HG03097 (cell line): ENCODE results near the gene TIMM17B.

Experiments
- ATAC-seq: cut with Tn5 transposase; IDR thresholded peaks from one replicate; pipeline ENCODE4 v1.9.1; 2021; ENCODE audit not compliant: unreplicated experiment, low FRiP score

TIMM17B gene

GRCh38 chrX:48897625-48898306, at the start of gene TIMM17B, which contains the start of gene PQBP1:
Gene TIMM17B, minus strand, starts transcription at chrX:48897768. Its CDS starts 19 bp downstream, at chrX:48897749.
Gene PQBP1, plus strand, starts transcription at chrX:48897930. Its CDS starts 580 bp downstream, at chrX:48898510.
- ATAC-seq: peak; percentile 79

- ATAC-seq: no peak
Observed at GRCh38 chrX:48945517-48946348, 48.2 kb upstream of the TIMM17B start.

GRCh38 chrX:48942895-48943294, 45.3 kb upstream of the TIMM17B start:
- no peak for ATAC-seq

GRCh38 chrX:48940404-48940955, 42.9 kb upstream of the TIMM17B start:
- no peak for ATAC-seq

- ATAC-seq: no peak
Observed at GRCh38 chrX:48939524-48940228, 42.1 kb upstream of the TIMM17B start.

- ATAC-seq: peak; percentile 46
Observed at GRCh38 chrX:48938721-48939425, 41.3 kb upstream of the TIMM17B start.

GRCh38 chrX:48937054-48937907, 39.7 kb upstream of the TIMM17B start:
- peak; percentile 47 for ATAC-seq

- ATAC-seq: peak; percentile 6
Observed at GRCh38 chrX:48936429-48937053, 39.0 kb upstream of the TIMM17B start.

GRCh38 chrX:48935301-48935670, 37.7 kb upstream of the TIMM17B start:
- no peak for ATAC-seq

GRCh38 chrX:48934581-48935300, 37.2 kb upstream of the TIMM17B start:
- no peak for ATAC-seq

- no peak for ATAC-seq
Observed at GRCh38 chrX:48933757-48934156, 36.2 kb upstream of the TIMM17B start.

GRCh38 chrX:48927736-48928382, 30.3 kb upstream of the TIMM17B start:
- no peak for ATAC-seq

- no peak for ATAC-seq
Observed at GRCh38 chrX:48927123-48927522, 29.6 kb upstream of the TIMM17B start.

- no peak for ATAC-seq
Observed at GRCh38 chrX:48924270-48924669, 26.7 kb upstream of the TIMM17B start.

GRCh38 chrX:48923771-48924170, 26.2 kb upstream of the TIMM17B start:
- no peak for ATAC-seq

GRCh38 chrX:48920718-48921104, 23.1 kb upstream of the TIMM17B start:
- no peak for ATAC-seq

GRCh38 chrX:48919947-48920717, 22.6 kb upstream of the TIMM17B start:
- no peak for ATAC-seq
